Subcutaneous abdominal adipose tissue (tissue), 5 donors: Measurements from ENCODE around the gene ADAM30.
"Not testable (repeated sequence)": the region's sequence is repeated elsewhere in the genome, so short reads cannot be mapped to it uniquely, and the experiment has no call there.

Experiments
- H3K27ac ChIP-seq: one replicate; pipeline ENCODE4 v1.7.0; 2013; ENCODE audit warnings: low read depth, mild to moderate bottlenecking, inconsistent platforms, low read length, moderate library complexity
- H3K27me3 ChIP-seq, 5 donors: one replicate each; pipeline ENCODE4 v1.7.0; 2013; ENCODE audit warnings: low read length in 5 of 5, inconsistent platforms in 1 of 5; ENCODE audit not compliant: control insufficient read depth in 5 of 5, insufficient read depth in 4 of 5
- H3K36me3 ChIP-seq, 5 donors: one replicate each; pipeline ENCODE4 v1.7.0; 2013; ENCODE audit warnings: low read length in 5 of 5; ENCODE audit not compliant: control insufficient read depth in 5 of 5, insufficient read depth in 5 of 5
- H3K4me1 ChIP-seq, 5 donors: one replicate each; pipeline ENCODE4 v1.7.0; 2013; ENCODE audit warnings: low read length in 5 of 5, mild to moderate bottlenecking in 3 of 5, moderate library complexity in 1 of 5; ENCODE audit not compliant: control insufficient read depth in 5 of 5, insufficient read depth in 5 of 5
- H3K4me3 ChIP-seq, 5 donors: one replicate each; pipeline ENCODE4 v1.7.0; 2013; ENCODE audit warnings: low read length in 5 of 5, low read depth in 1 of 5
- H3K9ac ChIP-seq, 5 donors: one replicate each; pipeline ENCODE4 v1.7.0; 2013; ENCODE audit warnings: low read length in 5 of 5, mild to moderate bottlenecking in 4 of 5, moderate library complexity in 3 of 5
- H3K9me3 ChIP-seq, 5 donors: one replicate each; pipeline ENCODE4 v1.7.0; 2013; ENCODE audit warnings: low read length in 5 of 5; ENCODE audit not compliant: control insufficient read depth in 5 of 5
- donor health status: healthy.
- donor health status: healthy.
- donor health status: healthy.
- donor health status: healthy.
- donor health status: healthy.

The ADAM30 gene

GRCh38 chr1:119865627-119866026 lies 30.7 kb downstream of the ADAM30 start:
- no peaks in the 10 kb centered on the region for H3K4me1 ChIP-seq
- H3K36me3 ChIP-seq, result no peaks in the 10 kb centered on the region
- no peaks in the 10 kb centered on the region for H3K9me3 ChIP-seq
- no peak overlapping the region for H3K27ac ChIP-seq
- no peak overlapping the region for H3K4me3 ChIP-seq
- H3K27me3 ChIP-seq, result no peaks in the 10 kb centered on the region
- no peak overlapping the region for H3K9ac ChIP-seq

GRCh38 chr1:119862276-119862675 lies 34.0 kb downstream of the ADAM30 start:
- peaks cover 0 to 4% (median 0%) of the 10 kb centered on the region in 5 donors for H3K27me3 ChIP-seq
- no peaks in the 10 kb centered on the region for H3K9me3 ChIP-seq
- peaks cover 0 to 3% (median 2%) of the 10 kb centered on the region in 5 donors for H3K4me1 ChIP-seq
- no peaks in the 10 kb centered on the region for H3K36me3 ChIP-seq
- no peak overlapping the region for H3K27ac ChIP-seq
- no peak overlapping the region for H3K4me3 ChIP-seq
- no peak overlapping the region for H3K9ac ChIP-seq

GRCh38 chr1:119861547-119861946 lies 34.8 kb downstream of the ADAM30 start:
- peaks cover 0 to 4% (median 0%) of the 10 kb centered on the region in 5 donors for H3K27me3 ChIP-seq
- no peaks in the 10 kb centered on the region for H3K36me3 ChIP-seq
- no peak overlapping the region for H3K9ac ChIP-seq
- H3K4me1 ChIP-seq, result peaks cover 0 to 3% (median 2%) of the 10 kb centered on the region in 5 donors
- H3K27ac ChIP-seq, result no peak overlapping the region
- no peaks in the 10 kb centered on the region for H3K9me3 ChIP-seq
- H3K4me3 ChIP-seq, result no peak overlapping the region

DNA sequence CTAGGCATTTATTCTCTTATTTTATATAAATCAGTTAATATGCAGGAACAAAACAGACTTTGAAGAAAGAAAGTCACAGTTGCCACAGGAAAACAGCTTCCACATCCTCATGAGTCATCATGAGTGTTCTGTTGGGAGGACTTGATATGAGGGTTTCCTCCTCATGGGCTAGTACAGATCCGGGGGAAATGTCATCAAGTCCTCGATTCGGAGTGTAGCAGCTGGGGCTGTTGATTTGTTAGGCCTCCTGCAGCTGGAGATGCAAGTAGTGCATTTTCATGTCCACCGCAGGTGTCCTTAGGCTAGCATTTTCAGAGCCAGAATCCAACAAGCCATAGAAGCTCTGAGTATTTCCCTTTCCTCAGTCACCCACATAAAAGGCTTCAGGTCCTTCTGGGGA lies 36.7 kb downstream of the ADAM30 start:
- Histone ChIP-seq H3K36me3 (no peaks in the 10 kb centered on the region), H3K4me3 (no peak overlapping the region), H3K4me1 (peaks cover 0 to 3% (median 2%) of the 10 kb centered on the region in 5 donors), H3K9ac (no peak overlapping the region), H3K9me3 (no peaks in the 10 kb centered on the region), H3K27me3 (peaks cover 0 to 4% (median 0%) of the 10 kb centered on the region in 5 donors), H3K27ac (no peak overlapping the region)

DNA sequence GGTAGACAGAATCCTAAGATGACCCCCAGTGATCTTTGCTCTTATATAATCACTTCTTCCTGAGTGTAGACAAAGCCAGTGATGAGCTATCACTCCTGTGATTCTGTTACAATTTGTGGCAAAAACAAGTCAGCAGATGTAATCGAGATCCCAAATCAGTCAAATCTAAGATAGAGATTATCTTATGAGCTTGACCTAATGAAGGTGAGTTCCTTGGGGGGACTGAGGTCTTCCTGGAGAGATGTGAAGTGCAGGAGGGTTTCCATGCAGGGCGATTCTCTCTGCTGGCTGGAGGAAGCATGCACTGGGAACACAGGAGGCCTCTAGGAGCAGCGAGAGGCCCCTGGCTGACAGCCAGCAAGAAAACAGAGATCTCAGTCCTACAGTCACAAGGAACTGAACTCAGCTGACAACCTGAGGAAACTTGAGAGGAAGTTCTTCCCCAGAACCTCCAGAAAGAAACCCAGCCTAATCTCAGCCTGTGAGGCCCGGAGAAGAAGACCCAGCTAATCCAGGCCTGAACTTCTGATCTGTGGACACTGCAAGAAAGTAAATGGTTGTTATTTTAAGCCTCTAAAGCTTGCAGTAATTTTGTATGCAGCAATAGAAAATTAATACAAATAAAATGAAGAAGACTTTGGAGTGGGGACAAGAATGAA lies 37.6 kb downstream of the ADAM30 start:
- H3K9ac ChIP-seq, result not testable (repeated sequence)

DNA sequence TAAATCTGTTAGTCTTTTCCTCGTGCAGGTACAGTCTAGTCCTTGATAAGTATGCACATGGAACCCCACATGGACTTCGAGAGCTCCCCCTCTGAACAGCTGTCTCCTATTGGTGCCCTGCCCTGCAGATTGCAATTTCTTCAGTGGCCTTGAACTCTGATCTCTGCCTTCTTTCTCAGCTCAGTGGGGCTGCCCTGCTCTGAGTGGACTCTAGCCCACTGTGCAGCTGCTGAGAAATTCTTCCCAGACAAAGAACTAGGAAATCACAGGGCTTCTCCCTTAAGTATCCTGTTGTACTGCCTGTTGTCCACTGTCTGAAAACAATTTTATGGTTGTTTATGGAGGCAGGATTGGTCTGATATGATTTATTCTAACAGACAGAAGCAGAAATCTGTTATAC lies 38.2 kb downstream of the ADAM30 start:
- no peak overlapping the region for H3K27ac ChIP-seq
- no peaks in the 10 kb centered on the region for H3K9me3 ChIP-seq
- peaks cover 0 to 4% (median 0%) of the 10 kb centered on the region in 5 donors for H3K27me3 ChIP-seq
- no peak overlapping the region for H3K9ac ChIP-seq
- no peak overlapping the region for H3K4me3 ChIP-seq
- peaks cover 0 to 3% (median 2%) of the 10 kb centered on the region in 5 donors for H3K4me1 ChIP-seq
- H3K36me3 ChIP-seq, result no peaks in the 10 kb centered on the region

More for the DNA sequence above, 37.6 kb downstream of the ADAM30 start:
- H3K4me1 ChIP-seq, H3K36me3 ChIP-seq, H3K27ac ChIP-seq, H3K4me3 ChIP-seq, H3K27me3 ChIP-seq, H3K9me3 ChIP-seq: not testable (repeated sequence)

DNA sequence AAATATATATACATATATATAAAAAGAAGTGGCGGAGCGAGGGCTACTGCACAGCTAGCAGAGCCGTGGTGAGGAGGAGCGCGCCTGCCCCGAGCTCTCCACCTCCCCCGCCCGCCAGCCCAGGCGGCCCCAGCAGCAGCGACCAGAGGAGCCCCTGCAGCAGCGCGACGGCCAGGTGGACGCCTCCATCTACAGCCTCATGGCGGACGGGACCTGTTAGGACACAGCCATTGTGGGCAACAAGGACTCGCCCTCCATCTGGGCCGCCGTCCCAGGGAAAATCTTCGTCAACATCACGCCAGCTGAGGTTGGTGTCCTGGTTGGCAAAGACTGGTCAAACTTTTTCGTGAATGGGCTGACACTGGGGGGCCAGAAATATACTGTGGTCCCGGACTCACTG lies 43.2 kb downstream of the ADAM30 start:
- Histone ChIP-seq H3K36me3 (no peaks in the 10 kb centered on the region), H3K27me3 (peaks cover 0 to 4% (median 0%) of the 10 kb centered on the region in 5 donors), H3K4me3 (no peak overlapping the region), H3K9ac (no peak overlapping the region), H3K4me1 (peaks cover 0 to 2% (median 0%) of the 10 kb centered on the region in 5 donors), H3K27ac (no peak overlapping the region), H3K9me3 (no peaks in the 10 kb centered on the region)

DNA sequence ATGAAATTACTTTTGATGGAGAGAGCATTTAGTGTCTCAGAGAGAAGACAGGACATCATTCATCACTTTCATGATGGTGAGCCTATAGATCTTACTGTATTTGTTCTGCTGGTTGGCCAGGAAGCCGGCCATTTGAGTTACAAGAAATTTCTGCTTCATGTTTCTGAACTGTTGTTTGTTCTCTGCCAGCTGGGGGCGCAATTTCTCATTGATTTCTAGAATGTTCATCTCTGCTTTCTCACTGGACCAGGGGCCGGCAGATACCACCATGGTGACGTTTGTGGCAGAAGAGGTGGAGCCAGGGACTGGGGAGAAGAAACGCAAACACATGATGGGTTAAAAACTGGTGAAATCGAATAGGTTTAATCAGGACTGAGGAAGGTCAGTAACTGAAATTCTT lies 52.1 kb downstream of the ADAM30 start:
- H3K4me1 ChIP-seq, H3K4me3 ChIP-seq, H3K36me3 ChIP-seq, H3K27me3 ChIP-seq, H3K27ac ChIP-seq, H3K9me3 ChIP-seq, H3K9ac ChIP-seq: not testable (repeated sequence)
